ENCODE measurements around the gene CILP.
A peak's percentile ranks its signal among the peaks of the same experiment; 100 is the strongest.

The CILP gene

DNA sequence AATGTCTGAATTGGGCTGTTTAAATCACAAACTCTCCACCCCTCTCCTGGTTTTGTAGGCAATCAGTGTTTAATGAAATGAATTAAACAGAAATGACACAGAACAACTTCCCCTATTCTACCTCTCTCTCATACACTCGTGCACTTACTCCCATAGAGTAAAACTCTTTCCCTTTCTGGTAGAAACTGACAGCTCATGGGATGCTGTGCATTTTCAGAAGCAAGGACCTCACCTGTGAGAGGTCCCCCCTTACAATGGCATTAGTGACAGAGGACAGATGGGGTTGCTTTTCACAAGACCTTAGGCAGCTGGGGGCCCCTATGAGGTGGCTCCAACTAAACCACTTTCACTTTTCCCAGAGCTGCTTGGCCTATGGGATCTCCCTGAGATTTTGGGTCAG, 43.5 kb upstream of the CILP start:
- TF ChIP-seq, protein P1, sequence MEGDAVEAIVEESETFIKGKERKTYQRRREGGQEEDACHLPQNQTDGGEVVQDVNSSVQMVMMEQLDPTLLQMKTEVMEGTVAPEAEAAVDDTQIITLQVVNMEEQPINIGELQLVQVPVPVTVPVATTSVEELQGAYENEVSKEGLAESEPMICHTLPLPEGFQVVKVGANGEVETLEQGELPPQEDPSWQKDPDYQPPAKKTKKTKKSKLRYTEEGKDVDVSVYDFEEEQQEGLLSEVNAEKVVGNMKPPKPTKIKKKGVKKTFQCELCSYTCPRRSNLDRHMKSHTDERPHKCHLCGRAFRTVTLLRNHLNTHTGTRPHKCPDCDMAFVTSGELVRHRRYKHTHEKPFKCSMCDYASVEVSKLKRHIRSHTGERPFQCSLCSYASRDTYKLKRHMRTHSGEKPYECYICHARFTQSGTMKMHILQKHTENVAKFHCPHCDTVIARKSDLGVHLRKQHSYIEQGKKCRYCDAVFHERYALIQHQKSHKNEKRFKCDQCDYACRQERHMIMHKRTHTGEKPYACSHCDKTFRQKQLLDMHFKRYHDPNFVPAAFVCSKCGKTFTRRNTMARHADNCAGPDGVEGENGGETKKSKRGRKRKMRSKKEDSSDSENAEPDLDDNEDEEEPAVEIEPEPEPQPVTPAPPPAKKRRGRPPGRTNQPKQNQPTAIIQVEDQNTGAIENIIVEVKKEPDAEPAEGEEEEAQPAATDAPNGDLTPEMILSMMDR (IDR thresholded peaks at IDR 0.05; ENCODE audit: extremely low read depth, insufficient read depth, missing control alignments), result no peak
- DNase-seq (ENCODE audit: low spot score), result no peak
- in situ Hi-C loops (cut with MboI; ENCODE audit: low pct_unique_long_range_greater_than_20kb, low sequenced_read_pairs, unreplicated experiment), result no loop called here

DNA sequence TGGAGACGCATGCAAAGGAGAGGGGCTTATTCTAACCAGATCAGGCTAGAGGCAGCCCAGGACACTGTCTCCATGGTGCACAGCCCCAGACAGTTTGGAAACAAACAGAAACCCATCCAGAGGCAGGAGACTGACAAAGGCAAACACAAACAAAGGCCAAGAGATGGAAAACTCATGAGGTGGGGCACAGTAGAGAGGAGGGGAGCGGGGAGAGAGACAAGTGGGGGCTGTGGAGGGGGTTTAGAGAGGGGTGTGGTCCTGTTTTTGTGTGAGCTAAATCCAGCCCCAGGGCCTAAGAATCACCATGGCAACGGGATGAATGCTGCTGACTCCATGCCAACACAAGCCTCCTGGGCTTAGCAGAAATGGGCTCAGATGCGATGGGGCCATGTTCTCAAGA, 43.1 kb upstream of the CILP start:
- TF ChIP-seq, protein P1 (IDR thresholded peaks at IDR 0.05; ENCODE audit: extremely low read depth, insufficient read depth, missing control alignments), result no peak
- in situ Hi-C loops (cut with MboI; ENCODE audit: low pct_unique_long_range_greater_than_20kb, low sequenced_read_pairs, unreplicated experiment), result no loop called here
- DNase-seq (ENCODE audit: low spot score), result no peak

DNA sequence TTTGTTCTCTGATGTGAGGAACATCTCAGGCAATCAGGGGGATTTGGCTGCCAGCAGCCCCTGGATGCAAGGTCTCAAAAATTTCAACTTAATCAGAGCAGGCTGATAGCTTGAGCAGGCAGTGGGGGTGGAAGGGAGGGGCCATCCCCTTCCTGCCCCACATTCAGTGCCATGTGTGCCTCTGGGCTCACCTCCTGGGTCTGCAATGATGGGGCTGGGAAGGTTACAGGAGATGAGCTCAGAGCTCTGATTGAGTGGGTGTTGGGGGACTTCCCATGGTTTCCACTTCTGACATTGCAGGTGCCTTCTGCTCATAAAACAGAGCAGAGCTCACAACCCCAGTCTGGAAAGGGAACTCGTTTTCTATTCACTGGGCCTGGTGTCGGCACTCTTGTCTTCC, 38.4 kb upstream of the CILP start:
- in situ Hi-C loops (cut with MboI; ENCODE audit: low pct_unique_long_range_greater_than_20kb, low sequenced_read_pairs, unreplicated experiment), result no loop called here
- TF ChIP-seq, protein P1 (IDR thresholded peaks at IDR 0.05; ENCODE audit: extremely low read depth, insufficient read depth, missing control alignments), result no peak
- peak; percentile 75 for DNase-seq (ENCODE audit: low spot score)

DNA sequence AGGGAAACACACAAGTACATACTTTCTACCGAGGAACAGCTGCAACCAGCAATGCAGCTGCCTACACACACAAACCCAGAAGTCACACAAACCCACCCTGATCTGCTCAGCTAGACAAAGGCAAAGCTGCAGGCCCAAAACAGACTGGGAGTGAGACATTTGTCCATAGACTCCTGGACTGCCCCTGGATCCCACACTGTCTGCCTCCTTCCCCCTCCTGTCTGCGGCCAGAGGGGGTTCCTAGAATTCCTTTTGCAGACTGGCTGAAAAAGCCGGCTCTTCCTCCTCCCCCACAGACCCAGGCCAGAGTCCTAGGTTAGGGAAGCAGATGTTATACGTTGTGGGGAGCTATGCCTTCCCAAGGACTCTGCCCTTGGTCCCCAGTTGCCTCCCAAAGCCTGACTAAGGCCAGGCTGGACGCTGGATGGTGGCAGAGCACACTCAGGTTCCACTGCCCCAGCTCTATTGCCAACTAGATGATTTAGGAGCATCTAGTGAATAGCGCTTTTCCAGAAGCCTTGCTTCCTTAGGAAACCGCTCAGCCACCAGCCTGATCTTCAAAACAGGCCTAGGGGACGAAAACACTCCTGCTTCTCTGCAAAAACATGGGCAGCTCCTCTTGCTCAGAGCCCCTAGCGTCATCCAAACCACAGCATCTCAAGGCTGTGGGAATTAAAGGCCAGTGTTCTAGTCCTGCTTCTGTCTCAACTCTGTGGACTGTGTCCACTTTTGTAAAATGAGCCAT, 37.4 kb upstream of the CILP start:
- TF ChIP-seq, protein P1 (IDR thresholded peaks at IDR 0.05; ENCODE audit: extremely low read depth, insufficient read depth, missing control alignments), result no peak
- DNase-seq (ENCODE audit: low spot score), result no peak
- in situ Hi-C loops (cut with MboI; ENCODE audit: low pct_unique_long_range_greater_than_20kb, low sequenced_read_pairs, unreplicated experiment), result no loop called here

DNA sequence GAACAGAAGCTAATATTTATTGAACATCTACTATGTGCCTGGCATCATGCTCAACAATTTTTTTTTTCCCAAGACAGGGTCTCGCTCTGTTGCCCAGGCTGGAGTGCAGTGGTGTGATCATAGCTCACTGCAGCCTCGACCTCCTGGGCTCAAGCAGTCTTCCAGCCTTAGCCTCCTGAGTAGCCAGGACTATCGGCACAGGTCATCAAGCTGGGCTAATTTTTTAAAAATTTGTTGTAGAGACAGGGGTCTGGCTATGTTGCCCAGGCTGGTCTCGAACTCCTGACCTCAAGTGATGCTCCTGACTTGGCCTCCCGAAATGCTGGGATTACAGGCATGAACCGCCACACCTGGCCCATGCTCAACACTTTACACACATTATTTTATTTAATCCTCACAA, 35.7 kb upstream of the CILP start:
- no peak for DNase-seq (ENCODE audit: low spot score)
- in situ Hi-C loops (cut with MboI; ENCODE audit: low pct_unique_long_range_greater_than_20kb, low sequenced_read_pairs, unreplicated experiment), result no loop called here
- TF ChIP-seq, protein P1 (IDR thresholded peaks at IDR 0.05; ENCODE audit: extremely low read depth, insufficient read depth, missing control alignments), result no peak

DNA sequence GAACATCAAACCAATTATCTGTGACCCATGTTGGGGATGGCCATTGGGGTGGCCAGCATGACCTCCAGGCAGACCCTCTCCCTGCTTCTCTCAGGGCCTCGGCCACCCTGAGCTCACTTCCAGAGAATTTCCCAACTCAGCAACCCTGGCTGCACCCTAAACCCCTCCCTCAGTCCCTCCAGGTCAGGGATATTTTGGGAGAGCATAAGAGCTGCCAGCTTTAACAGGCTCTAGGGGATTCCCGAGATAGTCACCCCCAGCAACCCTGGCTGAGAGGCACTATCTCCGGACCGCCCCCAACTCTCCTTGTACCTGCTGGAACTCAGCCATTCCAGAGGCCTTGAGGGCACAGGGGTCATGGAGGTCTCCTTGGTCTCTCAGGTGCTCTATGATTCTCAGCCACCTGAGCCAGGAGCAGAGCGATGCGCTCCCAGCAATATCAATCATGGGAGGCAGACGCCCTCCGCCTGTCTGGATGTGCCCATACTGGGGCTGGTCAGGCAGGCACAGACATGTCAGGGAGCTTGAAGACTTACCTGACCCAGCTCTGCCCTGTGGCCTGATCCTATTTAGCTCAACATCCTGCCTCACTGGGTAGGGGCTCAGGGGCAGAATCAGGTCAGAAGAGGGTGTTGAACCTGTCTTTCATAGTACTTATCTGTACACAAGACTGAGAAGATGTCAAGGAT, 34.9 kb upstream of the CILP start:
- no peak for DNase-seq (ENCODE audit: low spot score)
- in situ Hi-C loops (cut with MboI; ENCODE audit: low pct_unique_long_range_greater_than_20kb, low sequenced_read_pairs, unreplicated experiment), result no loop called here
- TF ChIP-seq, protein P1 (IDR thresholded peaks at IDR 0.05; ENCODE audit: extremely low read depth, insufficient read depth, missing control alignments), result no peak

All from GM13977 (cell line).